Tibial nerve (tissue), 4 donors: ENCODE measurements around the gene GMDS.

Experiments used
- CTCF ChIP-seq, 5 experiments: fragments of 200-600 bp in 3 of 5; fragments of 450-650 bp in 2 of 5; sonication (generic) in 3 of 5; IDR thresholded peaks; one replicate each; pipeline ENCODE4 v1.5.1; 2016 to 2019; ENCODE audit warnings: antibody characterized with exemption in 5 of 5, mild to moderate bottlenecking in 3 of 5, moderate library complexity in 2 of 5
- EP300 ChIP-seq, 2 donors: sonication (generic); formaldehyde crosslinking; IDR thresholded peaks; one replicate each; pipeline ENCODE4 v1.6.1; 2017; ENCODE audit warnings: antibody characterized with exemption in 2 of 2, mild to moderate bottlenecking in 1 of 2
- POLR2A ChIP-seq, 2 donors: fragments of 450-650 bp; IDR thresholded peaks; one replicate each; pipeline ENCODE4 v1.6.1; 2017; ENCODE audit warnings: antibody characterized with exemption in 2 of 2, mild to moderate bottlenecking in 2 of 2, moderate library complexity in 2 of 2

- TF ChIP-seq CTCF (IDR thresholded peaks at IDR 0.05) (no peak), POLR2A (IDR thresholded peaks at IDR 0.05) (no peak), EP300 (IDR thresholded peaks at IDR 0.05) (no peak)
Observed at GRCh38 chr6:1745814-1746213, 499.6 kb downstream of the GMDS start.
